Ureter (tissue), 1 donor: Measurements from ENCODE around the gene TSPAN33. TPM values are rescaled to one million over a fixed set of nuclear protein-coding genes. Genes with fewer than 3 reads are reported as not detected.
"Not testable (repeated sequence)": the region's sequence is repeated elsewhere in the genome, so short reads cannot be mapped to it uniquely, and the experiment has no call there.

ENCODE experiments used
- DNase-seq: peaks from one replicate; pipeline ENCODE4 v3.0.0-alpha.2; 2020; ENCODE audit warnings: low spot score
- total RNA-seq: library from RNA; stranded (reverse); gene quantifications from one replicate; pipeline ENCODE4 v1.2.4, GENCODE V29; 2023
- donor health status: DM: yes; HTN: yes; CAD: no.

The TSPAN33 gene
- total RNA-seq, 1 donor from 2014 or later, result 11.1 TPM

- no peak for DNase-seq
Measured at GRCh38 chr7:129209067-129209926, 64.8 kb downstream of the TSPAN33 start.

GRCh38 chr7:129210256-129210988, 65.9 kb downstream of the TSPAN33 start:
- peak; percentile 83 for DNase-seq

- no peak for DNase-seq
Measured at GRCh38 chr7:129210989-129211312, 66.4 kb downstream of the TSPAN33 start.

GRCh38 chr7:129212126-129212525, 67.6 kb downstream of the TSPAN33 start:
- no peak for DNase-seq

GRCh38 chr7:129212596-129212995, 68.1 kb downstream of the TSPAN33 start:
- no peak for DNase-seq

GRCh38 chr7:129213828-129214227, 69.3 kb downstream of the TSPAN33 start:
- no peak for DNase-seq

GRCh38 chr7:129215691-129216090, 71.2 kb downstream of the TSPAN33 start:
- not testable (repeated sequence) for DNase-seq

GRCh38 chr7:129216101-129216715, 71.7 kb downstream of the TSPAN33 start:
- DNase-seq, result not testable (repeated sequence)

GRCh38 chr7:129216821-129217416, 72.4 kb downstream of the TSPAN33 start:
- not testable (repeated sequence) for DNase-seq

GRCh38 chr7:129218514-129219062, 74.1 kb downstream of the TSPAN33 start:
- peak; percentile 85 for DNase-seq

- not testable (repeated sequence) for DNase-seq
Measured at GRCh38 chr7:129219166-129219565, 74.7 kb downstream of the TSPAN33 start.

Other genes with a start within 250 kb of the TSPAN33 start
- 14.5 TPM for gene KCP, start 234.0 kb upstream of the TSPAN33 start, total RNA-seq
- gene IRF5, start 206.8 kb upstream of the TSPAN33 start, total RNA-seq, result 32.0 TPM
- gene TNPO3, start 89.6 kb upstream of the TSPAN33 start, total RNA-seq, result 43.4 TPM
- gene SMO, start 43.9 kb downstream of the TSPAN33 start, total RNA-seq, result 12.5 TPM
- 19.3 TPM for gene AHCYL2, start 80.3 kb downstream of the TSPAN33 start, total RNA-seq